ENCODE results near the gene SFT2D1. TPM values are rescaled to one million over a fixed set of nuclear protein-coding genes. Genes with fewer than 3 reads are reported as not detected.
A peak's percentile ranks its signal among the peaks of the same experiment; 100 is the strongest.

SFT2D1 gene
- total and polyA plus RNA-seq, 8 donors: 4.7 to 96.8 (median 44.5) TPM

DNA sequence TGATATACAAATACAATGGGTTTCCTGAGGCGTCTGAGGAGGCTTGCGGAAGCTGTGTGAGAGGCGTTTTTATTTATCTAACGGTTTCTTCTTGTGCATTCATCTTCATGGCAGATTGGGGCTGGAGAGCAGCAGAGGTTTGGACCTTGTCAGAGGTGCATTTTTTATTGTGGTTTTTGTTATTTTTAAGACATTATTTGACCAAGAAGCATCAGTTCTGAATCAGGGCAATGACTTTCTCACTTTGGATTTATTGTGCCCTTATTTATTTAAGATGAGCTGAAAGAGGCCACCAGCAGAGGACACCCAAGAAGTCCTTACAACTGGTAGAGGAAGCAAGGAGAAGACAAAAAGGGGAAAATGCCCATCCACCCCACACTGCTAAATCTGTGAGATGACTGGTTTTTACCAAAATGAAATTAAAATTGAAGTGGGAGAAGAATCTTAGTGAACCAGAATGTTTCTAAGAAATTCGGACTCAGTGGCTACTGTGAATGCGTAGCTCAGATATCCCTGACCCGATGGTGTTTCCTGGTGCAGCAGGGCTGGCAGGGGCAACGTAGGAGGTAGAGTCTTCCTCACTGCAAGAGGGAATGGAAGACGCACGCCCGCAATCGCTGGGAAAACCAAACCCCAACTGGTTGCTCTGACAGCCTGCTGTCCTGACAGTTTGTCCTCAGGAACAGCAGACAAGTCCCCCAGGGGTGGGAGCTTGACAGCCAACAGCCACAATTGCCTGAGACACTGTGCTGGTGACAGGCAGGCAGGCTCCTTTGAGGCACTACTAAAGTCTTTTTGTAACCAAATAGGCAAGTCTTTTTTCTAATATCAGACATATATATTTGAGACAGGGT, 48.4 kb downstream of the SFT2D1 start:
- intact Hi-C loops (cut with DNase I; ENCODE audit: low total_unique reads): no loop called here
- no peak for TF ChIP-seq EP300 (IDR thresholded peaks at IDR 0.05)
- H3K9me3 ChIP-seq: peaks cover 0 to 3% (median 0%) of the 10 kb centered on the region in 4 donors
- no peak overlapping the region for H3K27ac ChIP-seq
- no peaks in the 10 kb centered on the region for H3K36me3 ChIP-seq
- H3K4me1 ChIP-seq: no peaks in the 10 kb centered on the region
- no peak for DNase-seq
- no peak overlapping the region for H3K4me3 ChIP-seq
- WGBS, 5 donors: 73 to 84% (median 80%) methylated on average over 8 to 12 of the region's 12 CpGs
- H3K27me3 ChIP-seq: peaks cover 0 to 60% (median 0%) of the 10 kb centered on the region in 3 donors

DNA sequence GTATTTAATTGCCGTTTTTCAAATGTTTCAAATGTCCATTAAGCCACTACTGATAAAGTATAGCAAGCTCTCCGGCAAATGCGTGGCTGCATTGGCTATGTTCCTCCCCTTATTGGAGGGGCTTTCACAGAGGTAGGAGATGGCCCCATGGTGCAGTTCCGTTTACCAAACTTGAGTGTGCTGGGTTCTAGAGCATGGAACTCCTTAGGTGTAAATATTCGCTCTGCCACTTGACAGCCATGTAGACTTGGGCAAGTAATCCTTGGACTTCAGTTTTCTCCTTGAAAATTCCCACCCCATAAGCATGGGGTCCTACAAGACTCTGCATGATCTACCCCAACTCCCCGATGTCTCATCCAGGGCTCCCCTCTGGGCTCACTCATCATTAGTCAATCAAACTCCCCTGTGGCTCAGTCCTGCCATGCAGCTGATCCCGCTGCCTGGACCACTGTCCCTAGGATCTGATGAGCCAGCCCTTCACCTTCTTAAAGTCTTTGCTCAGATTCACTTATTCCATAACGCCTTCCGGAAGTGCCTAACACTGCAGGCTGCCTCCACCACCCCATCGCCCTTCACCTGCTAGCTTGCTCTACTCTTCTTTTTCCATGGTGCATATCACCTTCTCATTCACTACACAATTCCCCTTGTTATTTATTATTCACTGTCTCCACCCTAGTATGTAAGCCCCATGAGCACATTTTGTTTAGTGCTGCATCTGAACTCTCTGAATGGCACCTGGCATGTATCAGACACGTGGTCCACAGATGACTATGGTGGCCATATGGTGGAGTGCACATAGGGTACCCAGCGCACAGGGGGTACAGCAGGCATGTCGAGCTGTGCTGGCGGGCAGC, 52.9 kb downstream of the SFT2D1 start:
- H3K36me3 ChIP-seq: no peaks in the 10 kb centered on the region
- 87 to 95% (median 93%) methylated on average over 14 of the region's 14 CpGs for WGBS, 5 donors
- no peak overlapping the region for H3K27ac ChIP-seq
- H3K4me1 ChIP-seq: no peaks in the 10 kb centered on the region
- no peaks in the 10 kb centered on the region for H3K9me3 ChIP-seq
- DNase-seq: no peak
- intact Hi-C loops (cut with DNase I; ENCODE audit: low total_unique reads): no loop called here
- no peak overlapping the region for H3K4me3 ChIP-seq
- peaks cover 0 to 45% (median 3%) of the 10 kb centered on the region in 3 donors for H3K27me3 ChIP-seq
- TF ChIP-seq EP300 (IDR thresholded peaks at IDR 0.05) (no peak), CTCF (IDR thresholded peaks at IDR 0.05) (no peak), POLR2A (IDR thresholded peaks at IDR 0.05) (no peak), POLR2AphosphoS5 (IDR thresholded peaks at IDR 0.05) (no peak)

DNA sequence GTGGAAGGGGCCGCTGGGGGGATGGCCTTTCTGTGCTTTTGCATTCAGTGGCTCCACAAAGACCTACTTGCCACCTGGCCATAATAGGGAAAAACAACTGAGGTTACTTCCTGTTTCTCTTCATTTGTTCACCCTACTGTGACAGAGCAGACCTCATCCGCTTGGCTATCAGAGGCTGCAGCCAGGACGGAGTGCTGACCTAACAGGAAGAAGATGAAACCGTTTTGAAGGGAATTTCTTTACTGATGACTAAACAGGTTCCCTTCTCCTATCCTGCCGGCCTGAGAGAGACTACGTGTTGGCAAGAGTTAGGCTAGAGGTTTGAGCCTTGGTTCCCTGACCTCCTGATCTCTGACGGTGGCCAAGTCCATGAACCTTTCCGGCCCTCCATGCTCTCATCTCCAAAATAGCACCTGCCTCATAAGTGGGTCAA, 55.5 kb downstream of the SFT2D1 start:
- no peaks in the 10 kb centered on the region for H3K9me3 ChIP-seq
- DNase-seq: peak in 1 of 2 donors; percentile 50
- H3K4me1 ChIP-seq: no peaks in the 10 kb centered on the region
- no peak overlapping the region for H3K4me3 ChIP-seq
- WGBS, 5 donors: 56 to 60% (median 58%) methylated on average over 8 of the region's 8 CpGs
- H3K27ac ChIP-seq: no peak overlapping the region
- no peak for TF ChIP-seq POLR2AphosphoS5 (IDR thresholded peaks at IDR 0.05)
- TF ChIP-seq EP300 (IDR thresholded peaks at IDR 0.05): no peak
- TF ChIP-seq POLR2A (IDR thresholded peaks at IDR 0.05): no peak
- peaks cover 0 to 40% (median 4%) of the 10 kb centered on the region in 3 donors for H3K27me3 ChIP-seq
- no peaks in the 10 kb centered on the region for H3K36me3 ChIP-seq
- intact Hi-C loops (cut with DNase I; ENCODE audit: low total_unique reads): no loop called here

GRCh38 chr6:166285233-166285632, 57.1 kb downstream of the SFT2D1 start:
- intact Hi-C loops (cut with DNase I; ENCODE audit: low total_unique reads): no loop called here
- Histone ChIP-seq H3K4me3 (no peak overlapping the region), H3K4me1 (no peaks in the 10 kb centered on the region), H3K27me3 (peaks cover 0 to 35% (median 4%) of the 10 kb centered on the region in 3 donors), H3K27ac (no peak overlapping the region), H3K9me3 (no peaks in the 10 kb centered on the region), H3K36me3 (no peaks in the 10 kb centered on the region)
- 68 to 73% (median 69%) methylated on average over 6 of the region's 6 CpGs for WGBS, 5 donors
- TF ChIP-seq POLR2AphosphoS5 (IDR thresholded peaks at IDR 0.05) (no peak), POLR2A (IDR thresholded peaks at IDR 0.05) (no peak), CTCF (IDR thresholded peaks at IDR 0.05) (no peak), EP300 (IDR thresholded peaks at IDR 0.05) (no peak)
- no peak for DNase-seq

- 77 to 92% (median 84%) methylated on average over 6 of the region's 6 CpGs for WGBS, 5 donors
- Histone ChIP-seq H3K36me3 (no peaks in the 10 kb centered on the region), H3K9me3 (no peaks in the 10 kb centered on the region), H3K4me1 (no peaks in the 10 kb centered on the region), H3K27ac (no peak overlapping the region), H3K4me3 (no peak overlapping the region), H3K27me3 (peaks cover 0 to 32% (median 4%) of the 10 kb centered on the region in 3 donors)
- intact Hi-C loops (cut with DNase I; ENCODE audit: low total_unique reads): no loop called here
- DNase-seq: no peak
- TF ChIP-seq EP300 (IDR thresholded peaks at IDR 0.05): no peak
- TF ChIP-seq POLR2AphosphoS5 (IDR thresholded peaks at IDR 0.05): no peak
- no peak for TF ChIP-seq CTCF (IDR thresholded peaks at IDR 0.05)
- no peak for TF ChIP-seq POLR2A (IDR thresholded peaks at IDR 0.05)
Measured at GRCh38 chr6:166284640-166285039, 57.7 kb downstream of the SFT2D1 start.

All from stomach (tissue), 9 donors.